Testis (tissue), 2 donors: ENCODE results near the gene ADH1C.

ENCODE experiments used
- CTCF ChIP-seq, 3 experiments: fragments of 450-650 bp in 2 of 3; fragments of 200-600 bp in 1 of 3; sonication (generic) in 1 of 3; IDR thresholded peaks; one replicate each; pipeline ENCODE4 v1.5.1; 2016 to 2019; ENCODE audit warnings: antibody characterized with exemption in 3 of 3, mild to moderate bottlenecking in 2 of 3, moderate library complexity in 1 of 3
- POLR2A ChIP-seq: fragments of 450-650 bp; IDR thresholded peaks from one replicate; pipeline ENCODE4 v1.6.1; 2017; ENCODE audit warnings: antibody characterized with exemption, mild to moderate bottlenecking, moderate library complexity

GRCh38 chr4:99310389-99310788 lies 42.2 kb downstream of the ADH1C start:
- no peak for TF ChIP-seq POLR2A
- no peak for TF ChIP-seq CTCF (IDR thresholded peaks at IDR 0.05)
